Ammon's horn (tissue), 1 donor: Measurements from ENCODE around the gene LYZ.
"Not testable (repeated sequence)": the region's sequence is repeated elsewhere in the genome, so short reads cannot be mapped to it uniquely, and the experiment has no call there.

Experiments
- DNase-seq: peaks from one replicate; pipeline ENCODE4 v3.0.0-alpha.2; 2016; ENCODE audit warnings: low spot score

The LYZ gene

GRCh38 chr12:69348162-69348938 lies at the start of gene LYZ:
Gene LYZ, plus strand, starts transcription at chr12:69348381. Its CDS starts 28 bp downstream, at chr12:69348409.
- peak; percentile 53 for DNase-seq

DNA sequence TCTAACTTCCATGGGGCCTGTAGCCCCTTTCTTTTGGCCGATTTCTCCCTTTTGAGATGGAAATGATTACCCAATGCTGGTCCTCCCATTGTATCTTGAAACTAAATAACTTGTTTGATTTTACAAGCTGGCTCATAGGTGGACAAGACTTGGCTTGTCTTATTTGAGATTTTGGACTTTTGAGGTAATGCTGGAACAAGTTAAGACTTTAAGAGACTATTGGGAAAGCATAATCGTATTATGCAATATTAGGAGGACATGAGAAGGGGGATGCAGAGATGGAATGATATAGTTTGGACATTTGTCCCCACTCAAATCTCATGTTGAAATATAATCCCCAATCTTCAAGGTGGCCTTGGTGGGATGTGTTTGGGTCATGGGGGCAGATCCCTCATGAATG lies 49.2 kb upstream of the LYZ start:
- DNase-seq, result no peak

GRCh38 chr12:69304284-69304683 lies 43.9 kb upstream of the LYZ start:
- no peak for DNase-seq

DNA sequence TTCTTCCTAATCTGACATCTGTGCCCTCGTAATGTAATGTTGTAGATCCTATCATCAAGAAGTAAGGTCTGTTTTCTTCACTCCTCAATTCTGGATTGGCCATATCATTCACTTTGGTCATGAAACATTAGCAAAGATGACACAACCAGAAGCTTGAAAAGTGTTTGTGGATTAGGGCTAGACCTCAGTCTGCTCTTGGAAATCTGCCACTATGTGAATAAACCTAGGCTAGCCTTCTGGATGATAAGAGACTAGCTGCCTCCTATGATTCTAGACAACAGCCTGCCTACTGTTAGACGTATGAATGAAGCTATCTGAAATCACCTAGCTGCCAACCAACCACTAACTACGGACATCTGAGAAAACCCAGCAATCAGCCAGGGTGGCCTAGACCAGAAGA lies 38.7 kb upstream of the LYZ start:
- no peak for DNase-seq

GRCh38 chr12:69313209-69313608 lies 35.0 kb upstream of the LYZ start:
- no peak for DNase-seq

- DNase-seq, result not testable (repeated sequence)
Observed at GRCh38 chr12:69316784-69317183, 31.4 kb upstream of the LYZ start.

- DNase-seq, result not testable (repeated sequence)
Observed at GRCh38 chr12:69317233-69317632, 30.9 kb upstream of the LYZ start.

DNA sequence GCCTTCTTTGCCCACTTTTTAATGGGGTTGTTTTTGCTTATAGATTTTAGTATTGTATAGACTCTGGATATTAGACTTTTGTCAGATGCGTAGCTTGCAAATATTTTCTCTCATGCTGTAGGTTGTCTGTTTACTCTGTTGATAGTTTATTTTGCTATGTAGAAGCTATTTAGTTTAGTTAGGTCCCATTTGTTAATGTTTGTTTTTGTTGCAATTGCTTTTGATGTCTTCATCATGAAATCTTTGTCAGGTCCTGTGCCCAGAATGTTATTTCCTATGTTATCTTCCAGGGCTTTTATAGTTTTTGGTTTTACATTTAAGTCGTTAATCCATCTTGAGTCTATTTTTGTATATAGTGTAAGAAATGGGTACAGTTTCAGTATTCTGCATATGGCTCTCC lies 30.0 kb upstream of the LYZ start:
- DNase-seq, result no peak

DNA sequence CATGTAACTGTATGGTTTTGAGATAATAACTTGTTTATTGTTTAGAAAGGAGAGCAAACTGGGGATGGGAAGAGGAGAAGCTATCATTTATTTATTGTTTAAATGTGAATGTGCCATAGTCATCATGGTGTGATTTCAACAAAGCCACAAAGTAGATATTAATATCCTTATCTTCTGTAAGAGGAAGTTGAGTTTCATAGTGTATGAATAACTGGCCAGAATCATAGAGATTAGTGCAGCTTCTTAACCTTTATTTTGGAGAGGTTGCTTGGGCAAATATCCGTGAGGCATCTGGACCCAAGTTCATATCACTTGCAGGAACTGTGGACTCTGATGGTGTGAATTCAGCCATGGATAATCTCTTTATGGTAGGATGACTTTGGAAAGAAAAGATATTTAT lies 26.8 kb upstream of the LYZ start:
- no peak for DNase-seq

- DNase-seq, result no peak
Observed at GRCh38 chr12:69324797-69325466, 23.2 kb upstream of the LYZ start.

- DNase-seq, result no peak
Observed at GRCh38 chr12:69328426-69328825, 19.8 kb upstream of the LYZ start.

DNA sequence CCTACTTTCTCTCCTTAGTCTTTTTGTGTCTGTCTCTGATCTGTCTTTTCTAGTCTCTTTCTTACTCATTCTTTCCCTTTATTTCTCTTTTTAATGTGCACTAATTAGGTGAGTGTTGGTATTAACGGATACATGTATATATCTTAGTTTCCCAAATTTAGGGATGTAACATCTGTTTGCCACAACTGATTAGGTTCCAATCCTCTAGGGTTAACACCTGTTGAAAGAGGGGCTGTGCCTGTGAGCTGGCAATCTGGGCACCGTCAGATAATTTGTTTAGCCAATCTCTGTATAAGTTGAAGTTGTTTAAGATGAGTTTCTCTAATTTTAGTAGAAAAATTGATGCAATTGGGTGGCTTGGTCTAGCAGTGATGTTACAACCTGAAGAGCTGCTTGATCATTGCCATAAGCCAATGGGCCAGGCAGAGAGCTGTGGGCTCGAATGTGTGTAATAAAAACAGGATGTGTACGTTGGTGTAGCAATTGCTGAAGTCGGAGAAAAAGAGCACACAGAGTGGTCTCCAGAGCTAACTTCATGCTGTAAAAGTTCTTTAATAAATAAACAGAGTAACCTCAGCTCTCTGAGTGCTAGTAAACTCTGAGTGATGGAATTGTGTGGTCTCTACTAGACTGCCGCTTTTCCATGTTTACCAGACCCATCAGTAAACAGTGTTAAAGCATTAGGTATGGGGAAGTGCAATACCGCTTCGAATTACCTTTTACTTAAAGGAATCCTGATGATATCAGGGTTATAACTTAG lies 18.3 kb upstream of the LYZ start:
- DNase-seq, result no peak

DNA sequence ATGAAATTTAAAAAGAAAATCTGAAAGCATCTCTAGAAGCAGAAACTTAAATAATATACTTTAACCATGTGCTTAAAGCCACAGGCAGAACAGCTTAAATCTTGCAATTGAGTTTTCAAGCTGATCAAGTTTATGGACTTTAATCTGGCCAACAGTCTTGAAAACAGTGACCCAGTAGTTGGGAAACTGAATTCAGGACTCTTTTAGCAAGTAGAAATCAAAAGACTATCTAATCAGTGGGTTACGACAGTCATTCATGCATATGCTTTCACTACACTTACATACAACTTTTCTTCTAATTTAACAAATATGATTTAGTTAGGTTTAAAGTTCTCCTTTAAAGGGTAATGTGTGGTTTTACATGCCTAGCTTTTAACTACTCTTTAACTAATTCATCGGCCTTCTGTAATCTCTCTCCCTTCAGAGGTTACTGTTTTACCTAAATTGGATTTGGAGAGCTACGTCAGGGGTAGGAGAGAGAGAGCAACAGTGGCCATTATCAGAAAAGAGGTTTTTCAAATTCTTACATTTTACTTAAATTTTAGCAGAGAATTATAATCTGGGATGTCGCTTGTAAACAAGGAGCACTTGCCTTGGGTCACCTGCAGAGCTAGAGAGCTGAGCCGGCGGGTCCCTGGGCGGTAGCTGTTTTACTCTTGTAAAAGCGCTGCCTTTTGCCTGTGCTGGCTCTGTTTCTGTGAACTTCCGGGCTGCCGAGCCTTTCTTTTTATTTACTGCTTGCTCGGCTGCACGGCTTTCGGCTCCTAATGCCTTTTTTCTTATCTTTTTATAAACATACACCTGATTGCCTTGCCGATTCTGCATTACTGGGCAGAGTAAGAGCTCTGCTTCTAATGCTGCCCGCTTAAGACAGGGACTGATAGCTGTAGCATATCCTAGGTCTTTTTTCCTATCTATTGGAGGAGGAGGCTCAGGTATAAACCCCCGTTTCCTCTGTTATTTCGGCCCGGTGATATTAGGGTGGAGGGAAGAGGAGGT lies 17.4 kb upstream of the LYZ start:
- no peak for DNase-seq

GRCh38 chr12:69331519-69331908 lies 16.7 kb upstream of the LYZ start:
- DNase-seq, result no peak

GRCh38 chr12:69331909-69332684 lies 16.1 kb upstream of the LYZ start:
- DNase-seq, result no peak

GRCh38 chr12:69332815-69333358 lies 15.3 kb upstream of the LYZ start:
- no peak for DNase-seq

DNA sequence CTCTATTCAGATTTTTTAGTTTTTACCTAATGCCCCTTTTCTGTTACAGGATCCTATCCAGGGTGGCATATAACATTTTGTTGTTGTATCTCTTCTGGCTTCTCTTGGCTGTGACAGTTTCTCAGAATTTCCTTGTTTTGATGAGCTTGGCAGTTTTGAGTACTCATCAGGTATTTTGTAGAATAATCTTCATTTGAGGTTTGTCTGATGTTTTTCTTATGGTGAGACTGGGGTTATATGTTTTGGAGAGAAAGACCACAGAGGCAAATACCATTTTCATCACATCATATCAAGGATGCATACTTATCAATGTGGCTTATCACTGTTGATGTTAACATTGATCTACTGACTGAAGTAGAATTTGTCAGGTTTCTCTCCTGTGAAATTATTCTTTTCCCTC lies 14.0 kb upstream of the LYZ start:
- no peak for DNase-seq

DNA sequence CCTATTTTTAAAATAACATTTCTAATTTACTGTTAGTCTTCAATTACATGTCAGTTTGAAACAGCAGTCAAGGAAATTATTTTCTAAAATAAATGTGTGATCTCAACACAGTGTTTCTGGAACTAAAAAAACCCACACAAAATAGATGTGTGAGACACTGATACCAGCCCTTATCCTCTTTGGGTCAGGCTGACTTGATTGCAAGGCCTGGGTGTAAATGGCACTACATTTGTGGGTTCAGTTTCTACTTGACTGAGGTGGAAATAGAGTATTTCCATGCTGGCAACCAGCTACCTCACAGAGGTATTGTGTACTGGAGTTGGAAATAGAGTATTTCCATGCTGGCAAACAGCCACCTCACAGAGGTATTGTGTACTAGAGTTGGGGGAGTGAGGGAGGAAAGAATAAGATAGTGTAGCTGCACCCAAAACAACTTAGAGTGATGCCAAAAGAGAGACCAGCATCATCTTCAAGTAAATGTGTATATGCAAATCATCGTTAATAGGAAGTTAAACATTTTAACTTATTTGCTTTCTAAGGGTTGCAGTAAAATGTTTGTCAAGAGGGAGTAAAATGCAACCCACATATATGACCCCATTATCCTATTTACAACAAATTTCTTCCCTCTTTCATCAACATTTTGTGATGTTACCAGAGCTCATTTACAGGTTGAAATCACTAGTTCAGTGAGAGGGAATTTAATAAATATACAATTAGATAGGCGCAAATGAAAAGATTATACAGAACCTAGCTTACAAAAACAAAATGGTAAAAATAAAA lies 10.7 kb upstream of the LYZ start:
- no peak for DNase-seq

DNA sequence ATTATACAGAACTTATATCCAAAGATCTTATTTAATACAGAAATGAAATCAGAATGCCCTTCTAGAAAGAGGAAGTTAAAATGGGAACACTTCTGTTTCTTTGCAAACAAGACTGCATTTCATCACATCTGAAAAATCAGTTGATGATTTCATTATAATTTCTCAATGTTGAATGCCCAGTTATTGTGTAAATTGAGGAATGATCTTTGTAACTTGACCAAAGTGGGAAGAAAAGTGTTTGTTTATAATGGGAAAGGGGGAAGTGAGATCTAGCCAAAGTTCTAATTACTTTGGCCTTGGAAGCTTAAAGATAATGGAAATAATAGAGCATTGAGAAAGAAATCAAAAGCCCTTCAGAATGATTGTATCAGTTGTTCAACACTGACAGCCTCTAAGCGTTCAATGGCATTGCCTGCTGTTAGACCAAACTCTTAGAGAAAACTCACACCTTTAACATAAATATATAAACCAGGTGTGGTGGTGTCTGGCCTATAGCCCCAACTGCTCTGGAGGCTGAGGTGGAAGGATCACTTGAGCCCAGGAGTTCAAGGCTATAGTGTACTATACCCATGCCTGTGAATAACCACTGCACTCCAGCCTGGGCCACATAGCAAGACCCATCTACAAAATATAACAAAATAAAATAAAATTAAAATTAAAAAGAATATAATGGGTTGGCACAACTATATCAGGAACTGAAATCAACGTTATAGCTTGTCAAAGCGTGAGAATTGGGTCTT lies 9.9 kb upstream of the LYZ start:
- DNase-seq, result no peak
